Measurements from ENCODE around the gene IL1R2. TPM values are rescaled to one million over a fixed set of nuclear protein-coding genes. Genes with fewer than 3 reads are reported as not detected.

The IL1R2 gene
- total RNA-seq, 1 experiment from 2014 or later, result 0.22 TPM

- no peak for TF ChIP-seq GTF2I (CRISPR knock-in tag; conservative IDR thresholded peaks at IDR 0.05)
- no peak for TF ChIP-seq ATF6 (CRISPR knock-in tag; IDR thresholded peaks at IDR 0.05)
These were observed 36.7 kb downstream of the IL1R2 start (continued) for GRCh38 chr2:102028470-102028869.

- Mint-ChIP-seq H3K36me3 (no peaks in the 10 kb centered on the region), H3K27me3 (ENCODE audit: low read depth) (no peaks in the 10 kb centered on the region), H3K4me3 (no peak overlapping the region), H3K4me1 (peaks cover 6% of the 10 kb centered on the region), H3K9me3 (peaks cover 3% of the 10 kb centered on the region), H3K27ac (no peak overlapping the region)
- no peak for DNase-seq (ENCODE audit: low spot score)
- ATAC-seq, result no peak
- POLR2A ChIA-PET, result no interaction called here
- no peak for TF ChIP-seq GRHL2 (CRISPR knock-in tag; IDR thresholded peaks at IDR 0.05; ENCODE audit: insufficient replicate concordance, severe bottlenecking)
- TF ChIP-seq AR (CRISPR knock-in tag; IDR thresholded peaks at IDR 0.05), result no peak
- no peak for TF ChIP-seq TCF7 (CRISPR knock-in tag; IDR thresholded peaks at IDR 0.05; ENCODE audit: low read depth)
- no peak for TF ChIP-seq ATF2 (CRISPR knock-in tag; IDR thresholded peaks at IDR 0.05; ENCODE audit: borderline replicate concordance, low read depth)
- no peak for TF ChIP-seq IRF2 (CRISPR knock-in tag; IDR thresholded peaks at IDR 0.05; ENCODE audit: borderline replicate concordance, low read depth)
- TF ChIP-seq ZNF219 (CRISPR knock-in tag; IDR thresholded peaks at IDR 0.05; ENCODE audit: borderline replicate concordance), result no peak
- no peak for TF ChIP-seq KAT7 (CRISPR knock-in tag; IDR thresholded peaks at IDR 0.05; ENCODE audit: borderline replicate concordance)
- CTCF ChIA-PET, result interaction anchor here (1.1 kb wide), 1 partner anchor 9 kb away, joined by 5 read pairs; no protein-coding TSS in a partner anchor
These were observed 37.6 kb downstream of the IL1R2 start for GRCh38 chr2:102029405-102029804.

- Mint-ChIP-seq H3K36me3 (no peaks in the 10 kb centered on the region), H3K4me3 (no peak overlapping the region), H3K27ac (no peak overlapping the region), H3K9me3 (peaks cover 8% of the 10 kb centered on the region), H3K4me1 (peaks cover 11% of the 10 kb centered on the region), H3K27me3 (ENCODE audit: low read depth) (peaks cover 3% of the 10 kb centered on the region; the same call in 1 of the 2 replicates)
- ChIA-PET CTCF (interaction anchor here (1.1 kb wide), 1 partner anchor 10 kb away, joined by 5 read pairs; no protein-coding TSS in a partner anchor), POLR2A (no interaction called here)
- DNase-seq (ENCODE audit: low spot score) (no peak), ATAC-seq (no peak)
- TF ChIP-seq ZNF416 (CRISPR knock-in tag; IDR thresholded peaks at IDR 0.05) (no peak), ZBTB21 (CRISPR knock-in tag; IDR thresholded peaks at IDR 0.05; ENCODE audit: borderline replicate concordance) (no peak), E2F5 (CRISPR knock-in tag; IDR thresholded peaks at IDR 0.05) (no peak), SP1 (CRISPR knock-in tag; conservative IDR thresholded peaks at IDR 0.05) (no peak), ZNF425 (CRISPR knock-in tag; conservative IDR thresholded peaks at IDR 0.05) (no peak), CBFB (CRISPR knock-in tag; IDR thresholded peaks at IDR 0.05; ENCODE audit: low read depth) (no peak), ARID4B (CRISPR knock-in tag; IDR thresholded peaks at IDR 0.05; ENCODE audit: borderline replicate concordance) (no peak), FOXP1 (CRISPR knock-in tag; IDR thresholded peaks at IDR 0.05; ENCODE audit: borderline replicate concordance) (no peak), USF1 (CRISPR knock-in tag; IDR thresholded peaks at IDR 0.05) (no peak)
These were observed 38.2 kb downstream of the IL1R2 start for GRCh38 chr2:102029952-102030351.
